Panc1 (cell line): ENCODE data around the gene RPA3. TPM values are rescaled to one million over a fixed set of nuclear protein-coding genes. Genes with fewer than 3 reads are reported as not detected.

Experiments
- ATAC-seq: fragments of 200-7000 bp; cut with Tn5 transposase; 2 replicates; pipeline ENCODE4 v1.9.1; 2020; ENCODE audit warnings: mild to moderate bottlenecking, moderate library complexity
- BruUV-seq: library from RNA; stranded (reverse); fragments of 400-500 nt; replicated peaks from 2 replicates; lab custom pipeline; 2021; lab: Mats Ljungman, UMichigan
- CTCF ChIA-PET: fragments of 300-600 bp; sonication (Branson Sonifier 250); formaldehyde crosslinking; loops from one replicate; lab custom pipeline; 2022; ENCODE audit warnings: antibody characterized with exemption; lab: Charles Lee
- POLR2A ChIA-PET: fragments of 300-600 bp; sonication (Branson Sonifier 250); formaldehyde crosslinking; loops from one replicate; lab custom pipeline; 2022; ENCODE audit warnings: antibody characterized with exemption; lab: Charles Lee
- DNase-seq: peaks from one replicate; pipeline ENCODE4 v3.0.0-alpha.2; 2010; ENCODE audit warnings: low read depth, low spot score
- H3K27ac ChIP-seq: 2 replicates; pipeline ENCODE4 v1.5.1; 2011; ENCODE audit warnings: mild to moderate bottlenecking, low read length, inconsistent platforms
- H3K27me3 ChIP-seq: fragments of 200-500 bp; sonication (Bioruptor generic); 2 replicates; pipeline ENCODE4 v1.6.0; 2014; ENCODE audit warnings: low read length, inconsistent platforms; ENCODE audit not compliant: control insufficient read depth, insufficient read depth
- H3K36me3 ChIP-seq: fragments of 200-500 bp; sonication (Bioruptor generic); 2 replicates; pipeline ENCODE4 v1.5.1; 2014; ENCODE audit warnings: inconsistent platforms, mild to moderate bottlenecking, low read length, moderate library complexity; ENCODE audit not compliant: control insufficient read depth, insufficient read depth
- H3K4me1 ChIP-seq: 2 replicates; pipeline ENCODE4 v1.5.1; 2011; ENCODE audit warnings: inconsistent platforms, mild to moderate bottlenecking, low read length, moderate library complexity; ENCODE audit not compliant: control insufficient read depth, insufficient read depth
- H3K4me3 ChIP-seq, 2 experiments: 2 replicates each; pipeline ENCODE4 v1.5.1; 2011 to 2012; ENCODE audit warnings: low read depth in 2 of 2, low read length in 2 of 2, mild to moderate bottlenecking in 2 of 2, inconsistent platforms in 1 of 2, moderate library complexity in 1 of 2
- H3K9me3 ChIP-seq: fragments of 200-500 bp; sonication (Bioruptor generic); 2 replicates; pipeline ENCODE4 v1.5.1; 2014; ENCODE audit warnings: low read depth, mild to moderate bottlenecking, inconsistent platforms, low read length, moderate library complexity; ENCODE audit not compliant: control insufficient read depth, insufficient read depth
- POLR2AphosphoS5 ChIP-seq: IDR thresholded peaks from 2 replicates; pipeline ENCODE4 v1.6.1; 2012; ENCODE audit warnings: mild to moderate bottlenecking, low read depth, low read length, moderate library complexity
- SIN3A ChIP-seq: IDR thresholded peaks from 2 replicates; pipeline ENCODE4 v1.6.1; 2012; ENCODE audit warnings: low read depth, mild to moderate bottlenecking, low read length, moderate library complexity, borderline replicate concordance; ENCODE audit not compliant: insufficient read depth
- TCF7L2 ChIP-seq: IDR thresholded peaks from 2 replicates; pipeline ENCODE4 v1.6.1; 2011; ENCODE audit warnings: mild to moderate bottlenecking, low read depth, low read length, inconsistent platforms
- in situ Hi-C: cut with HindIII; loops from 2 replicates; pipeline ENCODE4 v1.10.0; 2016; ENCODE audit warnings: low sequenced_read_pairs, low pct_unique_long_range_greater_than_20kb
- intact Hi-C: fragments of 100-400 bp; cut with micrococcal nuclease; formaldehyde crosslinking; loops from one replicate; pipeline ENCODE4 v1.10.0; 2022; ENCODE audit not compliant: unreplicated experiment
- total RNA-seq: library from RNA; stranded (reverse); gene quantifications from one replicate; pipeline ENCODE4 v1.2.1, GENCODE V29; 2021; ENCODE audit not compliant: unreplicated experiment
- TF ChIP-seq, protein P1 (sequence below), 2 experiments: IDR thresholded peaks; 2 replicates each; pipeline ENCODE4 v1.6.1; 2011 to 2012; ENCODE audit warnings: low read depth in 2 of 2, control low read depth in 1 of 2, low read length in 1 of 2, mild to moderate bottlenecking in 1 of 2, moderate library complexity in 1 of 2; ENCODE audit not compliant: insufficient read depth in 1 of 2
- TF ChIP-seq, protein P2 (sequence below): fragments of 450-650 bp; IDR thresholded peaks from 2 replicates; pipeline ENCODE4 v1.5.1; 2017; ENCODE audit warnings: mild to moderate bottlenecking

Gene RPA3
- total RNA-seq, 1 experiment from 2014 or later: 93.5 TPM

DNA sequence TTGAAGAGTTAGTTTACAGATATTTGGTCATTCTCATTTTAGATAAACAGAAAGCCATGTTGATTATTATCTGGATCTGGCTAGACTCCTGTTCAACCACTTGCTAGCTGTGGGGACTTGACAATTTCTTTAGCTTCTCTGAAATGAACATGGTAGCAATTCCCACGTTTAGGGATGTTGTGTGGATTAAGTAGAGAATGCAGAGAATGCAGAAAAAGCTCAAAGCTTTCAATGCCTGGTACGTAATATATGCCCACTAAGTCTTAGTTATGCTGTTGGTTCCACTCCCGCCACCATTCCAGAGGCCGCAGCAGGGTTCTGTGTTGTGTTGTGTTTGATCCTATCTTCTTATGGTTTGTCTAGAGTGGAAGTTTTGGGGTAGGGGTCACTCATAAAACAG, 39.2 kb upstream of the RPA3 start:
- intact Hi-C loops: no loop called here
- in situ Hi-C loops: no loop called here
- Histone ChIP-seq H3K27ac (no peak overlapping the region), H3K27me3 (no peaks in the 10 kb centered on the region), H3K36me3 (no peaks in the 10 kb centered on the region), H3K4me1 (peaks cover 6% of the 10 kb centered on the region; the same call in 1 of the 2 replicates), H3K4me3 (no peak overlapping the region), H3K9me3 (no peaks in the 10 kb centered on the region)
- CTCF ChIA-PET: interaction anchor here (0.5 kb wide), 1 partner anchor 1317 kb away, joined by 3 read pairs; no protein-coding TSS in a partner anchor
- BruUV-seq: no TSS peak
- TF ChIP-seq TCF7L2: no peak
- TF ChIP-seq, protein P1, sequence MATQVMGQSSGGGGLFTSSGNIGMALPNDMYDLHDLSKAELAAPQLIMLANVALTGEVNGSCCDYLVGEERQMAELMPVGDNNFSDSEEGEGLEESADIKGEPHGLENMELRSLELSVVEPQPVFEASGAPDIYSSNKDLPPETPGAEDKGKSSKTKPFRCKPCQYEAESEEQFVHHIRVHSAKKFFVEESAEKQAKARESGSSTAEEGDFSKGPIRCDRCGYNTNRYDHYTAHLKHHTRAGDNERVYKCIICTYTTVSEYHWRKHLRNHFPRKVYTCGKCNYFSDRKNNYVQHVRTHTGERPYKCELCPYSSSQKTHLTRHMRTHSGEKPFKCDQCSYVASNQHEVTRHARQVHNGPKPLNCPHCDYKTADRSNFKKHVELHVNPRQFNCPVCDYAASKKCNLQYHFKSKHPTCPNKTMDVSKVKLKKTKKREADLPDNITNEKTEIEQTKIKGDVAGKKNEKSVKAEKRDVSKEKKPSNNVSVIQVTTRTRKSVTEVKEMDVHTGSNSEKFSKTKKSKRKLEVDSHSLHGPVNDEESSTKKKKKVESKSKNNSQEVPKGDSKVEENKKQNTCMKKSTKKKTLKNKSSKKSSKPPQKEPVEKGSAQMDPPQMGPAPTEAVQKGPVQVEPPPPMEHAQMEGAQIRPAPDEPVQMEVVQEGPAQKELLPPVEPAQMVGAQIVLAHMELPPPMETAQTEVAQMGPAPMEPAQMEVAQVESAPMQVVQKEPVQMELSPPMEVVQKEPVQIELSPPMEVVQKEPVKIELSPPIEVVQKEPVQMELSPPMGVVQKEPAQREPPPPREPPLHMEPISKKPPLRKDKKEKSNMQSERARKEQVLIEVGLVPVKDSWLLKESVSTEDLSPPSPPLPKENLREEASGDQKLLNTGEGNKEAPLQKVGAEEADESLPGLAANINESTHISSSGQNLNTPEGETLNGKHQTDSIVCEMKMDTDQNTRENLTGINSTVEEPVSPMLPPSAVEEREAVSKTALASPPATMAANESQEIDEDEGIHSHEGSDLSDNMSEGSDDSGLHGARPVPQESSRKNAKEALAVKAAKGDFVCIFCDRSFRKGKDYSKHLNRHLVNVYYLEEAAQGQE (IDR thresholded peaks at IDR 0.05; ENCODE audit: insufficient read depth in 1 of 2, low read depth in 2 of 2, low read length in 1 of 2): no peak
- TF ChIP-seq, protein P2, sequence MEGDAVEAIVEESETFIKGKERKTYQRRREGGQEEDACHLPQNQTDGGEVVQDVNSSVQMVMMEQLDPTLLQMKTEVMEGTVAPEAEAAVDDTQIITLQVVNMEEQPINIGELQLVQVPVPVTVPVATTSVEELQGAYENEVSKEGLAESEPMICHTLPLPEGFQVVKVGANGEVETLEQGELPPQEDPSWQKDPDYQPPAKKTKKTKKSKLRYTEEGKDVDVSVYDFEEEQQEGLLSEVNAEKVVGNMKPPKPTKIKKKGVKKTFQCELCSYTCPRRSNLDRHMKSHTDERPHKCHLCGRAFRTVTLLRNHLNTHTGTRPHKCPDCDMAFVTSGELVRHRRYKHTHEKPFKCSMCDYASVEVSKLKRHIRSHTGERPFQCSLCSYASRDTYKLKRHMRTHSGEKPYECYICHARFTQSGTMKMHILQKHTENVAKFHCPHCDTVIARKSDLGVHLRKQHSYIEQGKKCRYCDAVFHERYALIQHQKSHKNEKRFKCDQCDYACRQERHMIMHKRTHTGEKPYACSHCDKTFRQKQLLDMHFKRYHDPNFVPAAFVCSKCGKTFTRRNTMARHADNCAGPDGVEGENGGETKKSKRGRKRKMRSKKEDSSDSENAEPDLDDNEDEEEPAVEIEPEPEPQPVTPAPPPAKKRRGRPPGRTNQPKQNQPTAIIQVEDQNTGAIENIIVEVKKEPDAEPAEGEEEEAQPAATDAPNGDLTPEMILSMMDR: no peak
- TF ChIP-seq SIN3A: no peak
- no peak for TF ChIP-seq POLR2AphosphoS5
- no peak for DNase-seq
- ATAC-seq: no peak
- POLR2A ChIA-PET: interaction anchor here (0.6 kb wide), 1 partner anchor 173 kb away, joined by 3 read pairs; no protein-coding TSS in a partner anchor

DNA sequence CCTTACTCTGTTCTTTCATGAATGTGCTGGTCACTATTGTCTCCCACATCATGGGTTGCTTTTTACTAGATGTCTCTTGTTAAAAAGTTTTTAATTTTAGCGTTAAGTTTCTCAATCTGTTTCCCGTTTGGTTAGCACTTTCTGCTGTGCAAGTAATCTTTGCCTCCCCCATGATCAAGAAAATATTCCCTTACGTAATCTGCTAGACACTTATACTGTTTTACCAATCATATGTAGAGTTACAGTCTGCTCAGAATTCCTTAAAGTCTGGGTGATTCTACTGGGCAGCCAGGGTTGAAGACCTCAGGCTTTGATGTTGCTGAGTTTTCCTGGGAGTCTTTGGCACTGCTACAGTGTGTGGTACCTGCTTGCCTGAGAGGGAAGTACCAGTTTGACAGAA, 38.2 kb upstream of the RPA3 start:
- no peak overlapping the region for H3K4me3 ChIP-seq
- ATAC-seq (no peak), DNase-seq (no peak)
- no peaks in the 10 kb centered on the region for H3K27me3 ChIP-seq
- H3K4me1 ChIP-seq: peaks cover 2% of the 10 kb centered on the region; the same call in 1 of the 2 replicates
- ChIA-PET POLR2A (no interaction called here), CTCF (no interaction called here)
- intact Hi-C loops: no loop called here
- no TSS peak for BruUV-seq
- no peaks in the 10 kb centered on the region for H3K36me3 ChIP-seq
- H3K27ac ChIP-seq: peak overlapping the region; percentile 29; the same call in 1 of the 2 replicates
- in situ Hi-C loops: no loop called here
- TF ChIP-seq SIN3A: no peak
- TF ChIP-seq TCF7L2: no peak
- TF ChIP-seq, protein P2: no peak
- TF ChIP-seq POLR2AphosphoS5: no peak
- TF ChIP-seq, protein P1 (IDR thresholded peaks at IDR 0.05; ENCODE audit: insufficient read depth in 1 of 2, low read depth in 2 of 2, low read length in 1 of 2): no peak
- no peaks in the 10 kb centered on the region for H3K9me3 ChIP-seq
